Neuronal stem cell (in vitro differentiated cells): ENCODE results near the gene AIFM3.
A peak's percentile ranks its signal among the peaks of the same experiment; 100 is the strongest.

Experiments
- DNase-seq: peaks from one replicate; pipeline ENCODE4 v3.0.0-alpha.2; 2013; ENCODE audit warnings: low spot score
- H2AFZ ChIP-seq: one replicate; pipeline ENCODE4 v1.6.1; 2013; ENCODE audit warnings: mild to moderate bottlenecking, low read length, inconsistent platforms
- H2AK5ac ChIP-seq: 2 replicates; pipeline ENCODE4 v1.6.1; 2013; ENCODE audit warnings: low read depth, mild to moderate bottlenecking, inconsistent platforms, low read length, moderate library complexity, mixed read lengths
- H2BK120ac ChIP-seq: 2 replicates; pipeline ENCODE4 v1.6.1; 2013; ENCODE audit warnings: low read depth, mild to moderate bottlenecking, inconsistent platforms, low read length, moderate library complexity, mixed read lengths
- H2BK12ac ChIP-seq: one replicate; pipeline ENCODE4 v1.6.1; 2013; ENCODE audit warnings: low read length, inconsistent platforms
- H2BK15ac ChIP-seq: 2 replicates; pipeline ENCODE4 v1.6.1; 2013; ENCODE audit warnings: mild to moderate bottlenecking, low read length, inconsistent platforms, mixed read lengths
- H2BK5ac ChIP-seq: one replicate; pipeline ENCODE4 v1.6.1; 2013; ENCODE audit warnings: inconsistent platforms, mild to moderate bottlenecking, low read length, moderate library complexity
- H3K14ac ChIP-seq: one replicate; pipeline ENCODE4 v1.6.1; 2013; ENCODE audit warnings: low read length, inconsistent platforms
- H3K18ac ChIP-seq: 2 replicates; pipeline ENCODE4 v1.6.1; 2013; ENCODE audit warnings: low read length, inconsistent platforms
- H3K23ac ChIP-seq: 2 replicates; pipeline ENCODE4 v1.6.1; 2013; ENCODE audit warnings: low read depth, mild to moderate bottlenecking, mixed read lengths, low read length, inconsistent platforms; ENCODE audit not compliant: poor library complexity
- H3K27ac ChIP-seq: replicated peaks from 3 replicates; pipeline ENCODE4 v1.5.1; 2013; ENCODE audit warnings: low read length, inconsistent platforms
- H3K27me3 ChIP-seq, 3 experiments: 2 replicates each; pipeline ENCODE4 v1.6.1; 2013; ENCODE audit warnings: low read length in 3 of 3, mild to moderate bottlenecking in 2 of 3, inconsistent platforms in 1 of 3, low read depth in 1 of 3, mixed read lengths in 1 of 3, moderate library complexity in 1 of 3; ENCODE audit not compliant: control insufficient read depth in 3 of 3, insufficient read depth in 3 of 3
- H3K36me3 ChIP-seq, 2 donors: replicated peaks in 1 of 2; 2 replicates each; pipeline ENCODE4 v1.6.1; 2013; ENCODE audit warnings: low read length in 2 of 2; ENCODE audit not compliant: control insufficient read depth in 2 of 2, insufficient read depth in 2 of 2
- H3K4ac ChIP-seq: 2 replicates; pipeline ENCODE4 v1.6.1; 2013; ENCODE audit warnings: inconsistent platforms, mild to moderate bottlenecking, low read length, moderate library complexity
- H3K4me1 ChIP-seq, 2 donors: 1 replicate in 1 of 2; 2 replicates in 1 of 2; pipeline ENCODE4 v1.6.1; 2013; ENCODE audit warnings: low read length in 2 of 2, low read depth in 1 of 2; ENCODE audit not compliant: control insufficient read depth in 2 of 2, insufficient read depth in 1 of 2
- H3K4me2 ChIP-seq: one replicate; pipeline ENCODE4 v1.6.1; 2013; ENCODE audit warnings: mild to moderate bottlenecking, low read length, inconsistent platforms; ENCODE audit not compliant: insufficient read depth, poor library complexity, severe bottlenecking
- H3K4me3 ChIP-seq, 2 donors: 2 replicates each; pipeline ENCODE4 v1.5.1; 2013; ENCODE audit warnings: low read length in 2 of 2, mild to moderate bottlenecking in 2 of 2, inconsistent platforms in 1 of 2, moderate library complexity in 1 of 2
- H3K79me1 ChIP-seq: one replicate; pipeline ENCODE4 v1.6.1; 2013; ENCODE audit warnings: low read depth, mild to moderate bottlenecking, inconsistent platforms, low read length, moderate library complexity
- H3K9ac ChIP-seq: one replicate; pipeline ENCODE4 v1.6.1; 2013; ENCODE audit warnings: mild to moderate bottlenecking, low read depth, low read length, inconsistent platforms; ENCODE audit not compliant: poor library complexity
- H3K9me3 ChIP-seq, 2 donors: replicated peaks in 1 of 2; 2 replicates each; pipeline versions ENCODE3 to v1.6.1; 2013; ENCODE audit warnings: low read length in 2 of 2, mild to moderate bottlenecking in 2 of 2, inconsistent platforms in 1 of 2, low read depth in 1 of 2, mixed read lengths in 1 of 2, moderate library complexity in 1 of 2; ENCODE audit not compliant: control insufficient read depth in 2 of 2, insufficient read depth in 1 of 2
- H4K8ac ChIP-seq: one replicate; pipeline ENCODE4 v1.6.1; 2013; ENCODE audit warnings: low read depth, mild to moderate bottlenecking, inconsistent platforms, low read length, moderate library complexity
- H4K91ac ChIP-seq: one replicate; pipeline ENCODE4 v1.6.1; 2013; ENCODE audit warnings: low read length, low read depth, mild to moderate bottlenecking, inconsistent platforms; ENCODE audit not compliant: poor library complexity
- WGBS, 2 donors: extraction: QIAGEN DNeasy Blood & Tissue Kit; methylation state at CpG; one replicate each; pipeline ENCODE4 v1.1.7; 2013; ENCODE audit warnings: missing lambda C conversion rate in 2 of 2, mixed read lengths in 1 of 2; ENCODE audit not compliant: insufficient read length in 2 of 2, insufficient replicate concordance in 1 of 2; ENCODE audit errors: extremely low coverage in 2 of 2; 5-methylcytosine and 5-hydroxymethylcytosine counted together

The AIFM3 gene

GRCh38 chr22:20980523-20980922 lies 13.5 kb downstream of the AIFM3 start:
- peak overlapping the region; percentile 2 for H4K91ac ChIP-seq
- peak overlapping the region; percentile 30 for H2BK12ac ChIP-seq
- no peak overlapping the region for H3K9ac ChIP-seq
- H2AFZ ChIP-seq: no peak overlapping the region
- peak overlapping the region; percentile 67 for H3K18ac ChIP-seq
- H2BK120ac ChIP-seq: no peak overlapping the region
- H3K36me3 ChIP-seq: peaks cover 3 to 13% of the 10 kb centered on the region in 2 donors
- H3K4ac ChIP-seq: no peak overlapping the region
- H2BK5ac ChIP-seq: no peak overlapping the region
- peaks cover 5% of the 10 kb centered on the region for H3K79me1 ChIP-seq
- H3K23ac ChIP-seq: peak overlapping the region; percentile 83
- H2BK15ac ChIP-seq: peak overlapping the region; percentile 81
- H3K4me2 ChIP-seq: no peak overlapping the region
- H3K27ac ChIP-seq: no peak overlapping the region
- no peaks in the 10 kb centered on the region for H3K27me3 ChIP-seq
- no peak for DNase-seq
- H2AK5ac ChIP-seq: peak overlapping the region; percentile 87
- no peak overlapping the region for H3K14ac ChIP-seq
- H4K8ac ChIP-seq: no peak overlapping the region
- peak overlapping the region in 1 of 2 donors; percentile 98 for H3K4me3 ChIP-seq
- peaks cover 13 to 20% of the 10 kb centered on the region in 2 donors for H3K4me1 ChIP-seq
- no CpG with 5 or more reads among the region's 4 CpGs for WGBS, 2 donors
- H3K9me3 ChIP-seq: peaks cover 7 to 9% of the 10 kb centered on the region in 2 donors

GRCh38 chr22:20980938-20981722 lies 14.1 kb downstream of the AIFM3 start:
- Histone ChIP-seq H2AFZ (peak overlapping the region; percentile 99), H4K91ac (peak overlapping the region; percentile 2), H3K27ac (peak overlapping the region; percentile 88), H3K9me3 (peaks cover 7 to 9% of the 10 kb centered on the region in 2 donors), H3K14ac (no peak overlapping the region), H3K4me1 (peaks cover 13 to 20% of the 10 kb centered on the region in 2 donors), H3K4me3 (peak overlapping the region; percentile 92 to 98), H4K8ac (no peak overlapping the region), H2BK5ac (no peak overlapping the region), H3K9ac (peak overlapping the region; percentile 98), H2BK15ac (no peak overlapping the region), H2AK5ac (peak overlapping the region; percentile 9), H2BK120ac (no peak overlapping the region), H3K4me2 (peak overlapping the region; percentile 68), H3K27me3 (no peaks in the 10 kb centered on the region), H3K23ac (peak overlapping the region; percentile 100), H3K18ac (peak overlapping the region; percentile 45), H3K79me1 (peaks cover 5% of the 10 kb centered on the region), H2BK12ac (no peak overlapping the region), H3K4ac (no peak overlapping the region), H3K36me3 (peaks cover 5 to 19% of the 10 kb centered on the region in 2 donors)
- no CpG with 5 or more reads among the region's 10 CpGs for WGBS, 2 donors
- DNase-seq: no peak

GRCh38 chr22:20981787-20982562 lies 14.9 kb downstream of the AIFM3 start, which contains the start of gene LZTR1:
Gene LZTR1, plus strand, starts transcription at chr22:20982297. Its CDS starts 75 bp downstream, at chr22:20982372.
- H3K9me3 ChIP-seq: peaks cover 7 to 9% of the 10 kb centered on the region in 2 donors
- peaks cover 13 to 20% of the 10 kb centered on the region in 2 donors for H3K4me1 ChIP-seq
- peak within 1 kb of the TSS; percentile 98 for H3K9ac ChIP-seq
- H2BK5ac ChIP-seq: peak within 1 kb of the TSS; percentile 95
- peak within 1 kb of the TSS; percentile 68 for H3K4me2 ChIP-seq
- H3K23ac ChIP-seq: peak within 1 kb of the TSS; percentile 100
- peak within 1 kb of the TSS; percentile 2 for H4K91ac ChIP-seq
- peaks cover 5% of the 10 kb centered on the region for H3K79me1 ChIP-seq
- H3K27me3 ChIP-seq: no peaks in the 10 kb centered on the region
- peaks cover 5 to 27% of the 10 kb centered on the region in 2 donors for H3K36me3 ChIP-seq
- H3K18ac ChIP-seq: peak within 1 kb of the TSS; percentile 100
- peak; percentile 80 for DNase-seq
- peak within 1 kb of the TSS; percentile 88 for H3K27ac ChIP-seq
- WGBS, 2 donors: no CpG with 5 or more reads among the region's 87 CpGs
- H2BK12ac ChIP-seq: no peak within 1 kb of the TSS
- peak within 1 kb of the TSS; percentile 92 to 98 for H3K4me3 ChIP-seq
- no peak within 1 kb of the TSS for H3K4ac ChIP-seq
- H3K14ac ChIP-seq: peak within 1 kb of the TSS; percentile 78
- H2AK5ac ChIP-seq: peak within 1 kb of the TSS; percentile 43
- no peak within 1 kb of the TSS for H4K8ac ChIP-seq
- peak within 1 kb of the TSS; percentile 99 for H2AFZ ChIP-seq
- peak within 1 kb of the TSS; percentile 15 for H2BK15ac ChIP-seq
- H2BK120ac ChIP-seq: no peak within 1 kb of the TSS

GRCh38 chr22:20982563-20982882 lies 15.5 kb downstream of the AIFM3 start:
- no peaks in the 10 kb centered on the region for H3K27me3 ChIP-seq
- peak overlapping the region; percentile 43 for H2AK5ac ChIP-seq
- no peak overlapping the region for H3K27ac ChIP-seq
- no peak overlapping the region for H2BK12ac ChIP-seq
- peak overlapping the region; percentile 15 for H2BK15ac ChIP-seq
- H3K23ac ChIP-seq: peak overlapping the region; percentile 100
- H3K14ac ChIP-seq: peak overlapping the region; percentile 78
- H3K18ac ChIP-seq: peak overlapping the region; percentile 94
- no peak for DNase-seq
- H2BK5ac ChIP-seq: peak overlapping the region; percentile 95
- peak overlapping the region; percentile 92 to 98 for H3K4me3 ChIP-seq
- H4K91ac ChIP-seq: no peak overlapping the region
- H3K4me2 ChIP-seq: peak overlapping the region; percentile 68
- H3K9me3 ChIP-seq: peaks cover 7 to 9% of the 10 kb centered on the region in 2 donors
- peak overlapping the region; percentile 99 for H2AFZ ChIP-seq
- no peak overlapping the region for H2BK120ac ChIP-seq
- peaks cover 6% of the 10 kb centered on the region for H3K79me1 ChIP-seq
- H4K8ac ChIP-seq: no peak overlapping the region
- H3K36me3 ChIP-seq: peaks cover 7 to 30% of the 10 kb centered on the region in 2 donors
- WGBS, 2 donors: no CpG with 5 or more reads among the region's 12 CpGs
- H3K4ac ChIP-seq: no peak overlapping the region
- H3K4me1 ChIP-seq: peaks cover 13 to 20% of the 10 kb centered on the region in 2 donors
- H3K9ac ChIP-seq: peak overlapping the region; percentile 92
